NCI-H187 treated with DMSO at 0.1 percent for 48 hours (cell line): ENCODE data around the gene PRPF8.
"Not testable (repeated sequence)": the region's sequence is repeated elsewhere in the genome, so short reads cannot be mapped to it uniquely, and the experiment has no call there.

Experiments used
- DNase-seq: peaks from one replicate; lab custom pipeline; 2025; lab: John Stamatoyannopoulos, UW

Gene PRPF8

DNA sequence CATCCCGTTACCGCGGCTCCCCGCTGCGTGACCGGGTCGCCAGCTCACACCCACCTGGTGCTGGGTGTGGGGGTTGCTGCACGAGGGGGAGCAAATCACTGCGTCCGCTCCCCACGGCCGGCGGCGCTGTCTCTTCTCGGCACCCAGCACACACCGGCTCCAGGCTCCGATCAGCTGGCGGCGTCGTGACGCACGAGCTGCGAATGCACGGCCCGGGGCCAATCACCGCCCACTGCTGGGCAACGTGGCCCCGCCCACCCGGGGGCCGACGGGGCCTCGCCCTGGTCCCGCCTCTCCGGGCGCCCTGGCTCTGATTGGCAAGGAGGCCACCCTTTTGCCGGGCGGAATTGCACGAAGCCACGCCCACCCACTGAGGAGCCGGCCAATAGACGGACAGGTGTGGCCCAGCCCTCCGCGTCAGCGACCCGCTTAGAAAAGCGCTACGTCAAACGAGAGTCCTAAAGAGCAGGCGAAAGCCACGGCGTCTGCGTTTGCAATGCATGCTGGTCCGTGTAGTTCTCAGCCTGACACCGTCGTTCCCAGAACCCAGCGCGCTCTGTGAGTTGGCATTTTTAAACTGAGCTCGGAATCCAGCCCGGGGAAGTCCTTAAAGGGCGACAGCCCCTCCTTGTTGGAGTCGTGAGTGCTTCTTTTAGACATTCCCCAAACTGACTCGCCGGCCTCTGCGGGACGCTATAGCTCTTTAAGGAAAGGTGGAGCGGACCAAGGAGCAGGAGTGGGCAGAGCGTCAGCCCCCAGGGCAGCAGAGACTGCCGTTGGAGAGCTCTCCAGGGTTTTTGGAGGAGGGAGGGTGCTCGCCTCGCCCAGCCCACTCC is 31.6 kb upstream of the PRPF8 start:
- peak; percentile 73 for DNase-seq

- DNase-seq = no peak
Observed at GRCh38 chr17:1715803-1716075, 31.1 kb upstream of the PRPF8 start.

- DNase-seq = no peak
Observed at GRCh38 chr17:1714980-1715802, 30.5 kb upstream of the PRPF8 start.

DNA sequence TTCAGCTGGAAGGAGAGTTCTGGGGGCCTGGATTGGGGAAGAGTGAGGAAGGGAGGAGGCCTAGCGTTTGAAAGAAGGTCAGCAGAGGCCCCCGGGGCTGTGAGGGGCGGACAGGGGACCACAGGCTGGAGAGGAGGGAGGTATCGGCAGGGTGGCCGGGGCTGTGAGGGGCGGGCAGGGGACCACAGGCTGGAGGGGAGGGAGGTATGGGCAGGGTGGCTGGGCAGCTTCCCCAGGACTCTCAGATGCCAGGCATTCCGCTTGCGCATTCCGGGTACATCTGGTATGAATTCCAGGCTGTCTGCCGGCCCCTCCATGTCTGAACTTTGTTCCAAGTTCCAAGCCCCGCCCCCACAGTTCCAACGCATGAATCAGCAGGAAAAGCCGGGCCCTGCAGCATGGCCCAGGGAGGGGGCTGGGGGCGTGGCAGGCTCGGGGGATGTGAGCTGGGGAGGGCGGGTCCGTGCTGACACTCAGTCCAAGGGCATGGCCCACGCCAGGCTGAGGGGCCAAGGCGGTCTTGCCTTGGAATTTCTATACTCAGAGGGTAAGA is 29.8 kb upstream of the PRPF8 start:
- no peak for DNase-seq

DNA sequence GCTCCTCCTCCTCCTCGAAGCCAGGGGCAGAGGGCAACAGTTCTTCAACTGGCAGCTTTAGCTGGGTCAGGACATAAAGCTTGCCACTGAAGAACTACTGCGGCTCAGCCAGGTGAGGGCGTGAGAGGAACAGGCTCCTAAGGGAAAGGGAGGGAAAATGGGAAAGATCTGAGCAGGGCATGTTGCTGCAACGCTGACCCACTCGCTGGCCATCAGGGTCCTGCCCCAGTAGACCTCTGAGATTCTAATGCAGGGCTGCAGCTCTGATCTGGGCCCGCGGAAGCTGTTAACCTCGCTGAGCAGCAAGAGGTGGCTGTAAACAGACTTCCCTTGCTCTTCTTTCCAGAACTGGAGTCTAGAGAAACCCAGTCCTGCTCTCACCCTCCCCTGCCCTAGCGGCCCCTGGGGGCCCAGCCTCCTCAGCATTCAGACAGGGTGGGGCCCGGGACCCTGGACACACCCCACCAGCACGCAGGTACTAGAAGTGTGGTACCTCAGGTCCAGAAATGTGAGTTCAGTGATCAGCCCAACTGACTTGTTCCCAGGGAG is 29.3 kb upstream of the PRPF8 start:
- no peak for DNase-seq

DNA sequence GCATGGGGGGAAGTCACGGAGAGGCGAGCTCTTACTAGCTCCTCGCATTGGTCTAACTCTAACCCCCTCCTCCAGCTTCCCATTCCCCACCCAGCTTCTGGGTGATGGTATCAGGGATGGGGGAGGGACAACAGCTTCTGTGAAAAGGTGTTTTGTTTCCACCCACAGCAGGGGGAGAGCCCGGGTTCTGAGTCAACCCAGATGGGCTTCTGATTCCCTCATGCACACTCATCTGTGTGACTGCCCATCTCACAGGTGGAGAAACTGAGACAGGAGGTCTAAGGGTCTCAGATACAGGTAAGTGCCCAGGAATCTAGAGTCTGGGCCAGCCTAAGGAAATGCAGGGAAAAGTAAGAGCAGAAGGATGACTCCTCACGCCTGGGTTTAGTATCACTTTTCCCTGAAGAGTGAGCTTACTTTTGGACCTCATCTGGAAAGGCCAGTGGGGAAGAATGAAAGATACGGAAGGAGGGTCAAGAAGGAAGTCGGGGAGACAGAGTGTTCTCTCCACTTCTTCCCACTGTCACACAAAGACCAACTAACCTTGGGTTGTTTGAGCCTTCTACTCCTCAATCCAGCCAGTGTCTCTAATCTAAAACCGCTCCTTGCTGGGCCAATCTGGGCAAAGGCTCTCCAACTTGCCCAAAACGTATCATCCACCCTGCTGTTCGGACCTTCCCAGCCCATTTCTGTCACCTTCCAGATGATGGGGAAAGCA is 28.7 kb upstream of the PRPF8 start:
- DNase-seq = no peak

- DNase-seq = no peak
Observed at GRCh38 chr17:1712271-1712670, 27.6 kb upstream of the PRPF8 start.

DNA sequence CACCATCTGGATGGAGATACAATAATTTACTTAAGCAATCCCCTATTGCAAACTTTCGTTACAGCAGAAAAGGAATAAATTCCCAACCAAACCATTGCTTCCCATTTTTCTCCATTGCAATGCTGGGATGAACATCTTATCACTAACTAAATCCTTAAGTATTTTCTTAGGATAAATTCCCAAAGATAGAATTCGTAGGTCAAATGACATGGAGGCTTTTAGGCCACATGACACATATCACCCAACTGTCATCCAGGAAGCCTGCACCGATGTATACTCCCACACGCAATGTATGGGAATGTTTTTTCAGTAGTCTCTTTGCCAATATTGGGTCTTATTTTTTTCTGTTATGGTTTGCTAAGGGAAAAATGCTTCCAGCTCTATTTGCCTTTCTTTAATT is 27.1 kb upstream of the PRPF8 start:
- DNase-seq = no peak

- no peak for DNase-seq
Observed at GRCh38 chr17:1710807-1711553, 26.3 kb upstream of the PRPF8 start.

- DNase-seq = no peak
Observed at GRCh38 chr17:1709971-1710806, 25.5 kb upstream of the PRPF8 start, which contains the start of gene TLCD2. Gene TLCD2, minus strand, starts transcription at chr17:1710377. Its CDS starts 135 bp downstream, at chr17:1710242.

DNA sequence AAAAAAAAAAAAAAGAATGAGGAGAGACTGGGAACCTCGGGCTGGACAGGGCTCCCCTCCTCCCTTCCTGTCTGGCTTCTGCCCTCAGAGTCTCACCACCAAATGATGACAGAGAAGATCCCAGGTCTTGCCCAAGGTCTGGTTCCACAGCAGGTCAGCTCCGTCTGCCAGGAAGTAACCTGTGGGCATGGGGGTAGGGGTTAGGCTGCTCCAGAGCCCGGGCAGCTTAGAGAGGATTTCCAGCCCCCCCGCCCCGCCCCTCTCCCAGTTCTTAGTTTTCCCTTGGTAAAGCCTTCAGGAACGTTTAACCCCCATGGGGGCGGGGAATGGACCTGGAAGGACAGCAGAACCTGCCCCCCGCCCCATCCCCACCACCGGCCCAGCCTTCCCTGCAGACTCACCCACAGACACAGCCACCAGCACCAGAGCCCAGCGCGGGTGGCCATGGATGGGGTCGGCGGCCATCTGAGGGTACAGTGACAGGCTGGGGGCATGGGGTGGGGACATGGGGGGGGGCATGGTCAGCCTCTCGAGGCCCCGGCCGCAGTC is 24.8 kb upstream of the PRPF8 start:
- no peak for DNase-seq

DNA sequence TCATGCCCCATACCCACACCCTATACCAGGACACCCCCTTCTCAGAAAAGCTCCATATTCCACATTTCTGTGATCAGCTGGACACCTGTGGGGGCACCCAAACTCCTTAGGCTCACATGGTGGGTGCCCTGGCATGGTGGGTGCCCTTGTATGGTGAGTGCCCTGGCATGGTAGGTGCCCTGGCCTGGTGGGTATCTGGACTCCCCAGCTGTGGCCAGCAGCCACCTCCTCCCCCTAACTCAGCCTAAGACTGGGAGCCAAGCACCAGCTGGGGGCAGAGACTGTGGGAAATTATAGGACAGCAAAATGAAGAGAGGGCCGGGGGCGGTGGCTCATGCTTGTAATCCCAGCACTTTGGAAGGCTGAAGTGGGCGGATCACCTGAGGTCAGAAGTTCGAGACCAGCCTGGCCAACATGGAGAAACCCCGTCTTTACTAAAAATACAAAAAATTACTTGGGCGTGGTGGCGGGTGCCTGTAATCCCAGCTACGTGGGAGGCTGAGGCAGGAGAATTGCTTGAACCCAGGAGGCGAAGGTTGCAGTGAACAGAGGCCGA is 24.2 kb upstream of the PRPF8 start:
- not testable (repeated sequence) for DNase-seq

GRCh38 chr17:1707107-1707506 is 22.4 kb upstream of the PRPF8 start:
- DNase-seq = no peak

DNA sequence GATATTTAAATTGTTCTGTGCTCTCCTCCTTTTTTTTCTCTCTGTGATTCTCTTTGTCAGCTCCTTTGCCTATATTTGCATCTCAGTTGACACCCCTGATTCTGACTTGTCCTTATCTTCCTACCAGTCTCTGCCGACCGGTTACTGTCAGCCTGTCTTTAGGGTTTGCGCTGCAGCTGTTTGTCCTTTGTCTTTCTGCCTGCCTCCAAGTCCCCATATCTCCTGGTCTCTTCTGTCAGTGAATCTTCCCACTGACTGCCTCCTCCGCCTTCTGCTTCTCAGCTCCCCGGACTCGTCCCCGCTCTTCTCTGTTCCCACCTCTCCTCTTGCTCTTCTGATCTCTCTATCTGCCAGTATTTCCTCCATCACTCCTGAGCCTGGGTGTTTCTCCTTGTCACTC is 20.3 kb upstream of the PRPF8 start:
- DNase-seq = no peak

GRCh38 chr17:1703063-1703462 is 18.4 kb upstream of the PRPF8 start:
- DNase-seq = no peak

DNA sequence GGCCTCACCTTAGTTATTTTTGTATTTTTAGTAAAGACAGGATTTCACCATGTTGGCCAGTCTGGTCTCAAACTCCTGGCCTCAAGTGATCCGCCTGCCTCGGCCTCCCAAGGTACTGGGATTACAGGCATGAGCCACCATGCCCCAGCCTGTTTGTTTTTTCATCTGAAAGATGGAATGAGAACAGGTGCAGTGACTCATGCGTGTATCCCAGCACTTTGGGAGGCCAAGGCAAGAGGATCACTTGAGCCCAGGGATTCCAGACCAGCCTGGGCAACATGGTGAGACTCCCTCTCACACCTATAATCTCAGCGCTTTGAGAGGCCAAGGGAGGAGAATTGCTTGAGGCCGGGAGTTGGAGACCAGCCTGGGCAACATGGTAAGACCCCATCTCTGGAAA is 15.2 kb upstream of the PRPF8 start:
- DNase-seq = not testable (repeated sequence)

- DNase-seq = no peak
Observed at GRCh38 chr17:1697681-1698080, 13.0 kb upstream of the PRPF8 start.

- no peak for DNase-seq
Observed at GRCh38 chr17:1695365-1695764, 10.7 kb upstream of the PRPF8 start.

GRCh38 chr17:1693339-1693738 is 8.7 kb upstream of the PRPF8 start:
- no peak for DNase-seq
